ENCODE data around the gene CHMP6. TPM values are rescaled to one million over a fixed set of nuclear protein-coding genes. Genes with fewer than 3 reads are reported as not detected.
A peak's percentile ranks its signal among the peaks of the same experiment; 100 is the strongest.

Gene CHMP6
- total RNA-seq, 4 donors from 2014 or later: 16.7 to 23.8 (median 22.1) TPM

- H3K27ac ChIP-seq: peak overlapping the region; percentile 52 to 89 (median 85)
- no peak for DNase-seq
- H3K4me3 ChIP-seq: no peak overlapping the region
- H3K4me1 ChIP-seq: peaks cover 63 to 98% (median 84%) of the 10 kb centered on the region in 3 donors
- 90% methylated on average over 2 of the region's 28 CpGs; no CpG with 5 or more reads in 1 of the 2 donors for WGBS, 2 donors
- H3K27me3 ChIP-seq: no peaks in the 10 kb centered on the region
- H3K36me3 ChIP-seq: peaks cover 0 to 36% (median 0%) of the 10 kb centered on the region in 3 donors
- TF ChIP-seq POLR2A (IDR thresholded peaks at IDR 0.05) (no peak), CTCF (IDR thresholded peaks at IDR 0.05) (no peak)
- no peaks in the 10 kb centered on the region for H3K9me3 ChIP-seq
- intact Hi-C loops (cut with DNase I): no loop called here
Measured at GRCh38 chr17:81048827-81049371, 57.3 kb downstream of the CHMP6 start.

- H3K27me3 ChIP-seq: no peaks in the 10 kb centered on the region
- WGBS, 2 donors: 49% methylated on average over 11 to 13 of the region's 17 CpGs
- intact Hi-C loops (cut with DNase I): no loop called here
- no peak for DNase-seq
- peak overlapping the region; percentile 85 to 89 (median 86) for H3K27ac ChIP-seq
- H3K36me3 ChIP-seq: peaks cover 0 to 40% (median 0%) of the 10 kb centered on the region in 3 donors
- H3K4me1 ChIP-seq: peaks cover 57 to 96% (median 80%) of the 10 kb centered on the region in 3 donors
- no peaks in the 10 kb centered on the region for H3K9me3 ChIP-seq
- H3K4me3 ChIP-seq: peak overlapping the region in 3 of 4 donors; percentile 7 to 53 (median 20)
- TF ChIP-seq CTCF (IDR thresholded peaks at IDR 0.05): no peak
- no peak for TF ChIP-seq POLR2A (IDR thresholded peaks at IDR 0.05)
Measured at GRCh38 chr17:81049372-81049911, 57.8 kb downstream of the CHMP6 start.

Other genes starting within 250 kb of the CHMP6 start
- gene BAIAP2, start 43.3 kb downstream of the CHMP6 start, total RNA-seq: 100 to 1,000 TPM in 3 of 4 donors, 10 to 100 TPM in 1; 87.8 to 175 (median 105) TPM
- gene PVALEF, start 173.7 kb downstream of the CHMP6 start, total RNA-seq: not detected
- gene AATK, start 174.4 kb downstream of the CHMP6 start, total RNA-seq: 1 to 10 TPM in 1 of 4 donors, under 1 TPM in 2, not detected in 1; 0.57 to 1.5 (median 0.70) TPM
- gene CEP131, start 231.1 kb downstream of the CHMP6 start, total RNA-seq: 1 to 10 TPM; 5.5 to 8.1 (median 6.0) TPM
- 10 to 100 TPM; 16.7 to 42.9 (median 23.3) TPM for gene TEPSIN, start 247.2 kb downstream of the CHMP6 start, total RNA-seq
- gene NDUFAF8, start 247.5 kb downstream of the CHMP6 start, total RNA-seq: 10 to 100 TPM; 22.0 to 67.0 (median 34.3) TPM

All from esophagus squamous epithelium (tissue), 5 donors.